MM.1S (cell line): ENCODE data around the gene PALD1.

Experiments used
- DNase-seq: peaks from one replicate; pipeline ENCODE4 v3.0.0-alpha.2; 2015
- H2AFZ ChIP-seq: fragments of 300-600 bp; sonication (generic); 2 replicates; pipeline ENCODE4 v1.6.0; 2016; ENCODE audit warnings: antibody characterized with exemption, low read length
- H3F3A ChIP-seq: fragments of 300-600 bp; sonication (generic); 2 replicates; pipeline ENCODE4 v1.6.1; 2016; ENCODE audit warnings: mild to moderate bottlenecking, antibody characterized with exemption, low read length, moderate library complexity, mixed read lengths; ENCODE audit not compliant: insufficient read depth
- H3K27ac ChIP-seq: fragments of 300-600 bp; sonication (generic); 2 replicates; pipeline ENCODE4 v1.5.1; 2016; ENCODE audit warnings: mild to moderate bottlenecking, low read length
- H3K27me3 ChIP-seq: fragments of 300-600 bp; sonication (generic); replicated peaks from 2 replicates; pipeline ENCODE4 v1.6.0; 2016; ENCODE audit warnings: low read length; ENCODE audit not compliant: insufficient read depth
- H3K36me3 ChIP-seq: fragments of 300-600 bp; sonication (generic); replicated peaks from 2 replicates; pipeline ENCODE4 v1.6.1; 2016; ENCODE audit warnings: mild to moderate bottlenecking, low read length, mixed read lengths; ENCODE audit not compliant: insufficient read depth
- H3K4me1 ChIP-seq: fragments of 300-600 bp; sonication (generic); 2 replicates; pipeline ENCODE4 v1.6.1; 2016; ENCODE audit warnings: low read length, mixed read lengths
- H3K4me2 ChIP-seq: fragments of 300-600 bp; sonication (generic); 2 replicates; pipeline ENCODE4 v1.6.0; 2016; ENCODE audit warnings: low read depth, low read length
- H3K4me3 ChIP-seq: fragments of 300-600 bp; sonication (generic); 2 replicates; pipeline ENCODE4 v1.5.1; 2016; ENCODE audit warnings: low read length, mixed read lengths
- H3K79me2 ChIP-seq: fragments of 300-600 bp; sonication (generic); 2 replicates; pipeline ENCODE4 v1.6.1; 2016; ENCODE audit warnings: mixed run types, low read length, mixed read lengths
- H3K9ac ChIP-seq: fragments of 300-600 bp; sonication (generic); 2 replicates; pipeline ENCODE4 v1.6.1; 2016; ENCODE audit warnings: low read length, mixed read lengths
- H3K9me2 ChIP-seq: fragments of 300-600 bp; sonication (generic); replicated peaks from 2 replicates; pipeline ENCODE4 v1.6.1; 2016; ENCODE audit warnings: mild to moderate bottlenecking, low read length, mixed read lengths; ENCODE audit not compliant: insufficient read depth
- H3K9me3 ChIP-seq: fragments of 300-600 bp; sonication (generic); replicated peaks from 2 replicates; pipeline ENCODE4 v1.6.1; 2016; ENCODE audit warnings: mild to moderate bottlenecking, low read length, mixed read lengths; ENCODE audit not compliant: insufficient read depth
- H4K20me1 ChIP-seq: fragments of 300-600 bp; sonication (generic); 2 replicates; pipeline ENCODE4 v1.6.1; 2016; ENCODE audit warnings: mild to moderate bottlenecking, low read length, moderate library complexity, mixed read lengths; ENCODE audit not compliant: insufficient read depth
- CTCF ChIP-seq: fragments of 300-600 bp; sonication (generic); IDR thresholded peaks from 2 replicates; pipeline ENCODE4 v1.5.1; 2016; ENCODE audit warnings: antibody characterized with exemption, low read length, mixed read lengths
- EZH2 ChIP-seq: fragments of 300-600 bp; sonication (generic); optimal IDR thresholded peaks from 2 replicates; pipeline ENCODE3; 2017; ENCODE audit warnings: low read depth, mild to moderate bottlenecking, antibody characterized with exemption, low read length, mixed read lengths
- EZH2phosphoT487 ChIP-seq: fragments of 300-600 bp; sonication (generic); IDR thresholded peaks from 2 replicates; pipeline ENCODE4 v1.6.1; 2018; ENCODE audit warnings: antibody characterized with exemption, low read length

PALD1 gene

GRCh38 chr10:70600512-70601395 lies 122.2 kb downstream of the PALD1 start:
- Histone ChIP-seq H2AFZ (no peak overlapping the region), H3K36me3 (no peaks in the 10 kb centered on the region), H3K4me1 (no peaks in the 10 kb centered on the region), H4K20me1 (no peaks in the 10 kb centered on the region), H3K4me3 (no peak overlapping the region), H3K79me2 (no peaks in the 10 kb centered on the region), H3K9ac (no peak overlapping the region), H3K9me3 (no peaks in the 10 kb centered on the region), H3F3A (no peaks in the 10 kb centered on the region), H3K4me2 (no peak overlapping the region), H3K27me3 (no peaks in the 10 kb centered on the region), H3K27ac (no peak overlapping the region), H3K9me2 (no peaks in the 10 kb centered on the region)
- DNase-seq = no peak
- TF ChIP-seq CTCF (no peak), EZH2 (no peak), EZH2phosphoT487 (no peak)

- Histone ChIP-seq H3K9me2 (no peaks in the 10 kb centered on the region), H3K4me3 (no peak overlapping the region), H3F3A (no peaks in the 10 kb centered on the region), H3K36me3 (no peaks in the 10 kb centered on the region), H3K4me2 (no peak overlapping the region), H2AFZ (no peak overlapping the region), H3K27me3 (no peaks in the 10 kb centered on the region), H3K79me2 (no peaks in the 10 kb centered on the region), H3K9ac (no peak overlapping the region), H3K4me1 (no peaks in the 10 kb centered on the region), H4K20me1 (no peaks in the 10 kb centered on the region), H3K9me3 (no peaks in the 10 kb centered on the region), H3K27ac (no peak overlapping the region)
- no peak for TF ChIP-seq EZH2
- no peak for TF ChIP-seq CTCF
- TF ChIP-seq EZH2phosphoT487 = no peak
- no peak for DNase-seq
Measured at GRCh38 chr10:70601746-70602145, 123.2 kb downstream of the PALD1 start.

DNA sequence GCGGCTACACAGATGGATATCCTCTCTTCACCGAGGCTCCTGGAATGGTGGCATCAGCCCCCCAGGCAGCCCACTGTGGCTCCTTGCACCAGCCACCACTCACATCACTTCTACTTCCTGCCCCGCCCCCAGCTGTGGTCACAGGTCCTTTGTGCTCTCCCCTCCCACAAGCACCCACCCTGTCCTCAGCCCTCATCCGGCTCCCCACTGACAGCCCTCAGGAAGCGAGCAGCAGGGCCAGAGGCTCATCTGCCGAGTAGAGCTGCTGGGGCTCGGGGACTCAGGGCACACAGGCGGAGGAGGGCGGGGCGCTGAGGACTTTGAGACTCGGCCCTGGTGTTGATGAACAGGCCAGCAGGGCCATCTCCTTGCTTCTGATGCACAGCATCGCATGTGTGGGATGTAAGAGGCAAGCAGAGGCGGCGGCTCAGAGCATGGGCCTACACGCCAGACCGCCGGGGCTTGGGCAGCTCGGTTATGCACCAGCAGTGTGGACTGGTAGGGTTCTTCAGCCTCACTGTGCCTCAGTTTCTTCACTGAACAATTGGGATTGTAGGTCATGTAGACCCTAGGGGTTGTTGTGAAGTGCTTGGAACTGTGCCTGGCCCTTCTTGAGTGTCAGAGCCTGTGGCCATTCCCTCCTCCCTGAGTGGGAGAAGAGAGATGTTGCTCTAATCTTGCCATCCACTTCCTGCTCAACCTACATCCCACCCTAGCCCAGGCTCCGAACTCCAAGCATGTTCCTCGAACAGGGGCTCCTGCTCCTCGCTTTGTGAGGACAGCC lies 124.3 kb downstream of the PALD1 start, which contains the start of gene PRF1:
TSS of gene PRF1 (minus strand) at position 77 of the 784 bp plus-strand sequence. CDS start 1,839 bp downstream, outside the sequence.
- H3K79me2 ChIP-seq = no peaks in the 10 kb centered on the region
- H3F3A ChIP-seq = no peaks in the 10 kb centered on the region
- H3K4me1 ChIP-seq = no peaks in the 10 kb centered on the region
- no peaks in the 10 kb centered on the region for H3K9me2 ChIP-seq
- H3K36me3 ChIP-seq = no peaks in the 10 kb centered on the region
- H3K4me3 ChIP-seq = no peak within 1 kb of the TSS
- TF ChIP-seq EZH2phosphoT487 (no peak), CTCF (no peak), EZH2 (no peak)
- no peak within 1 kb of the TSS for H3K27ac ChIP-seq
- no peaks in the 10 kb centered on the region for H4K20me1 ChIP-seq
- H2AFZ ChIP-seq = no peak within 1 kb of the TSS
- H3K4me2 ChIP-seq = no peak within 1 kb of the TSS
- H3K27me3 ChIP-seq = no peaks in the 10 kb centered on the region
- no peak for DNase-seq
- no peaks in the 10 kb centered on the region for H3K9me3 ChIP-seq
- no peak within 1 kb of the TSS for H3K9ac ChIP-seq
